Stimulated activated naive CD8-positive, alpha-beta T cell treated with anti-CD3 and anti-CD28 coated beads, Interleukin-15, amount 100 ng/mL, for 72 hours (primary cell): Measurements from ENCODE around the gene CCDC71L.
A peak's percentile ranks its signal among the peaks of the same experiment; 100 is the strongest.

ENCODE experiments used
- ATAC-seq: fragments of 150-1000 bp; cut with Tn5 transposase; 2 replicates; pipeline ENCODE4 v1.10.0; 2021; ENCODE audit warnings: mild to moderate bottlenecking, moderate library complexity
- DNase-seq, 2 donors: peaks; one replicate each; pipeline ENCODE4 v3.0.0; 2021 to 2022
- H3K27ac Mint-ChIP-seq, 2 donors: one replicate each; pipeline ENCODE4 v1.8.0; 2022; ENCODE audit warnings: mild to moderate bottlenecking in 2 of 2, mixed read lengths in 2 of 2, moderate library complexity in 2 of 2
- H3K27me3 Mint-ChIP-seq: one replicate; pipeline ENCODE4 v1.8.0; 2022; ENCODE audit warnings: mixed read lengths
- H3K4me1 Mint-ChIP-seq: one replicate; pipeline ENCODE4 v1.8.0; 2022; ENCODE audit warnings: mild to moderate bottlenecking, mixed read lengths
- H3K4me3 Mint-ChIP-seq, 2 donors: one replicate each; pipeline ENCODE4 v1.8.0; 2022; ENCODE audit warnings: mild to moderate bottlenecking in 2 of 2, mixed read lengths in 2 of 2, moderate library complexity in 1 of 2
- H3K9me3 Mint-ChIP-seq, 2 donors: one replicate each; pipeline ENCODE4 v1.8.0; 2022; ENCODE audit warnings: mixed read lengths in 2 of 2

The CCDC71L gene

DNA sequence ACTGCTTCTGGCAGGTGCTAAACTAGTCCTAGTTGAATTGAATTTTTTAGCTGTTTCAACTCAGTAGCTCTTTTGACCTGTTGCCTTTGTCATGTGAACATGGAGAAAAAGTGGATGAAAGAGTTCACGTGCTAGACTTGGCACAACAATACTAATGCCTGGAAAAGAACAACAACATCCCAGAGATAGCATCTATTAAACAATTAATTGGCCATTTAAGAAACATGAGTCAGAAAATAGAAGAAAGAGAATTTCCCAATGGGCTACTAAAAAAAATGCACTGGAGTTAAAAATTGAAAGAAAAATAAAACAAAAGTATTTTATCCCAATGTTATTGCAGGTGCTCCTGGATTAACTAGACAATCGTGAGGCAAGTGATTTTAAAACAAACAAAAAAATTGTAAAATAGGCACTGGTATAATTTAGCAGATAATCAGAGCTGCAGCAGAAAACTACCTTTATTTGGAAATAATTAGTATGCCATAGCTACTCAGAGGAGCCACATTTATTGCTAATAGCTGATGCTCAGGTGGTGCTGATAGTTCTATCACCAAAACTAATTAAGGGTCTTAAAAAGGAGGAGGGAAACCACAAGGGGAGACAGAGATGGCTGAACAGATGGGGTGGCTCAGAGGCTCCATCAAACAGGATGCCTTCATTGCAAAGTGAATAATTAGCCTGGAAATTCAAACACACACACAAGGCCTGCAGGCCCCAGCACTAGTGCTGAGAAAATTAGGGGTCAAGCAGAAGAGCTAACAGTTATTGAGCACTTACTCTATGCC is 17.6 kb downstream of the CCDC71L start:
- Mint-ChIP-seq H3K27ac (no peak overlapping the region), H3K9me3 (no peaks in the 10 kb centered on the region), H3K4me3 (no peak overlapping the region), H3K27me3 (peaks cover 12% of the 10 kb centered on the region), H3K4me1 (no peaks in the 10 kb centered on the region)
- DNase-seq (no peak), ATAC-seq (no peak)

- H3K4me1 Mint-ChIP-seq: no peaks in the 10 kb centered on the region
- no peak overlapping the region for H3K4me3 Mint-ChIP-seq
- H3K9me3 Mint-ChIP-seq: no peaks in the 10 kb centered on the region
These were observed 19.5 kb downstream of the CCDC71L start for GRCh38 chr7:106641416-106641815.

DNA sequence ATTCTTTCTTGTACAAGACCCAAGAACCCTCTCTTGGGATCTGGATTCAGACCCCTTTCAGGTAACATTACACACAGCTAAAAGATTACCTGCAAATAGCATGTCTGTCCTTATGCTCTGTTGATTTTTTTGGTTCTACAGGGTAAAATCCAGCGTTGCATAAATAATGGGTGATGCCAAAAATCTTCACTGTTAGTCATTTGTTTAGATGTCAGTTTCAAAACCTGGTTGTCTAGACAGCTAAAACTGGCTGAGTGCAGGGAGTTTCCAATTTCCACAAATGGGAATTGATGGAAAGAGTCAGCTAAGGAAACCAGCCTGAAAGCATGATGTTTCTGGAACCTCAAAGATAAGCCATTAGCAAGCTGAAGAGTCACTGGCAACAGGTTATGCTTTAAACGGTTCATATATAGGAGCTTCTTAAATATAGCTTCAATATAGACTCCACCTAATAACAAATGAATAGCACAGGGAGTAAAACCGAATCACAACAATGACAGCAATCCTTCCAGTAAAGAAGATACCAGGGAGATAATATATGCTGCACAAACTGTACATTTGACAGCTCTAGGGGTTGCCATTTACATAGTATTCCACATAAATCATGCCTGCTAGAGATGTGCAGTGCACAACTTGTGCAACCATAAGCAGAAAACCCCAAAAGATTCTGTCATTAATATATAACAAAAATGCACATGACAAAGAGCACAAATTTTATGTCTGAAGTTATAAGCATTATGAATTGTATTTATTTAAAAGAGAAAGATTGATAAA is 20.4 kb downstream of the CCDC71L start:
- ATAC-seq (no peak), DNase-seq (no peak)
- H3K27me3 Mint-ChIP-seq: peaks cover 30% of the 10 kb centered on the region
- H3K27ac Mint-ChIP-seq: no peak overlapping the region
- no peaks in the 10 kb centered on the region for H3K4me1 Mint-ChIP-seq
- no peaks in the 10 kb centered on the region for H3K9me3 Mint-ChIP-seq
- H3K4me3 Mint-ChIP-seq: no peak overlapping the region

More at GRCh38 chr7:106641416-106641815, 19.5 kb downstream of the CCDC71L start:
- no peak for ATAC-seq
- DNase-seq: no peak
- peaks cover 22% of the 10 kb centered on the region for H3K27me3 Mint-ChIP-seq
- H3K27ac Mint-ChIP-seq: no peak overlapping the region

DNA sequence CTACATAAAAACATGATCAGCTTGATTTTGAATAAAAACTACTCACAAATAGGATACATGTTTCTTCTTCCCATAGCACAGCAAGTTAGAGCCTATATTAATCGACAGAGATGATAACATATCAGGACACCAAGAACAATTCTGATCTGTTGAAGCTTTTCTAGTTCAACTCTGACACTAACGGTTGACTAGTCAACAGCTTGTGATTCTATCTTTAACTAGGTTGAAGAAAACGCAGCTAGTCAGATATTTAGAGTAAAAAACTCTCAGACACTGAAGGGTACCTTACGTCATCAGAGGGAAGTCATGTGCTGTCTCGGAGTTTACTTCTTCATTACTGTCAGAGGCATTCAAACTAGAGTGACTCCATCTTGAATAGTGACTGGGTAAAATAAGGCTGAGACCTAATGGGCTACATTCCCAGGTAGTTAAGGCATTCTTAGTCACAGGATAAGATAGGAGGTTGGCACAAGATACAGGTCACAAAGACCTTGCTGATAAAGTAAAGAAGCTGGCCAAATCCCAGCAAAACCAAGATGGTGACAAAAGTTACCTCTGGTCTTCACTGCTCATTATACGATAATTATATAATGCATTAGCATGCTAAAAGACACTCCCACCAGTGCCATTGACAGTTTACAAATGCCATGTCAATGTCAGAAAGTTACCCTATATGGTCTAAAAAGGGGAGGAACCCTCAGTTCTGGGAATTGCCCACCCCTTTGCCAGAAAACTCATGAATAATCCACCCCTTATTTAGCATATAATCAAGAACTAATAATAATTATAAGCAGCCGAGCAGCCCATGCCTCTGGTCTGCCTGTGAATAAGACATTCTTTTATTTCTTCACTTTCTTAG is 21.3 kb downstream of the CCDC71L start:
- H3K4me3 Mint-ChIP-seq: no peak overlapping the region
- DNase-seq (no peak), ATAC-seq (no peak)
- no peaks in the 10 kb centered on the region for H3K4me1 Mint-ChIP-seq
- no peaks in the 10 kb centered on the region for H3K9me3 Mint-ChIP-seq
- H3K27me3 Mint-ChIP-seq: peaks cover 33% of the 10 kb centered on the region
- H3K27ac Mint-ChIP-seq: no peak overlapping the region

- Mint-ChIP-seq H3K4me3 (no peak overlapping the region), H3K4me1 (no peaks in the 10 kb centered on the region), H3K9me3 (no peaks in the 10 kb centered on the region), H3K27me3 (peaks cover 33% of the 10 kb centered on the region), H3K27ac (no peak overlapping the region)
- DNase-seq (no peak), ATAC-seq (no peak)
These were observed 25.5 kb downstream of the CCDC71L start for GRCh38 chr7:106635411-106635810.

GRCh38 chr7:106634958-106635357 is 26.0 kb downstream of the CCDC71L start:
- H3K27me3 Mint-ChIP-seq: peaks cover 33% of the 10 kb centered on the region
- no peaks in the 10 kb centered on the region for H3K9me3 Mint-ChIP-seq
- H3K27ac Mint-ChIP-seq: no peak overlapping the region
- no peaks in the 10 kb centered on the region for H3K4me1 Mint-ChIP-seq
- ATAC-seq (no peak), DNase-seq (no peak)
- H3K4me3 Mint-ChIP-seq: no peak overlapping the region

DNA sequence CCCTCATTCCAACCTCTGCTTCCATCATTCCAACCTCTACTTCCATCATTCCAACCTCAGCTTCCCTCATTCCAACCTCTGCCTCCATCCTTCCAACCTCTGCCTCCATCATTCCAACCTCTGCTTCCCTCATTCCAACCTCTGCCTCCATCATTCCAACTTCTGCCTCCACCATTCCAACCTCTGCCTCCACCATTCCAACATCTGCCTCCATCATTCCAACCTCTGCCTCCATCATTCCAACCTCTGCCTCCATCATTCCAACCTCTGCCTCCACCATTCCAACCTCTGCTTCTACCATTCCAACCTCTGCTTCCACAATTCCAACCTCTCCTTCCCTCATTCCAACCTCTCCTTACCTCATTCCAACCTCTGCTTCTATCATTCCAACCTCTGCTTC is 30.3 kb downstream of the CCDC71L start:
- DNase-seq: no peak
- H3K27me3 Mint-ChIP-seq: peaks cover 4% of the 10 kb centered on the region
- H3K9me3 Mint-ChIP-seq: no peaks in the 10 kb centered on the region
- no peaks in the 10 kb centered on the region for H3K4me1 Mint-ChIP-seq
- H3K27ac Mint-ChIP-seq: no peak overlapping the region
- no peak for ATAC-seq
- H3K4me3 Mint-ChIP-seq: no peak overlapping the region

GRCh38 chr7:106629516-106629915 is 31.4 kb downstream of the CCDC71L start:
- ATAC-seq (no peak), DNase-seq (no peak)
- H3K4me1 Mint-ChIP-seq: no peaks in the 10 kb centered on the region
- H3K9me3 Mint-ChIP-seq: no peaks in the 10 kb centered on the region
- H3K4me3 Mint-ChIP-seq: no peak overlapping the region
- no peaks in the 10 kb centered on the region for H3K27me3 Mint-ChIP-seq
- no peak overlapping the region for H3K27ac Mint-ChIP-seq

- Mint-ChIP-seq H3K27ac (peak overlapping the region in 1 of 2 donors; percentile 43), H3K9me3 (peaks cover 0 to 11% of the 10 kb centered on the region in 2 donors), H3K4me3 (no peak overlapping the region), H3K27me3 (no peaks in the 10 kb centered on the region), H3K4me1 (no peaks in the 10 kb centered on the region)
- DNase-seq: no peak
- no peak for ATAC-seq
These were observed 34.4 kb downstream of the CCDC71L start for GRCh38 chr7:106626376-106627164.

DNA sequence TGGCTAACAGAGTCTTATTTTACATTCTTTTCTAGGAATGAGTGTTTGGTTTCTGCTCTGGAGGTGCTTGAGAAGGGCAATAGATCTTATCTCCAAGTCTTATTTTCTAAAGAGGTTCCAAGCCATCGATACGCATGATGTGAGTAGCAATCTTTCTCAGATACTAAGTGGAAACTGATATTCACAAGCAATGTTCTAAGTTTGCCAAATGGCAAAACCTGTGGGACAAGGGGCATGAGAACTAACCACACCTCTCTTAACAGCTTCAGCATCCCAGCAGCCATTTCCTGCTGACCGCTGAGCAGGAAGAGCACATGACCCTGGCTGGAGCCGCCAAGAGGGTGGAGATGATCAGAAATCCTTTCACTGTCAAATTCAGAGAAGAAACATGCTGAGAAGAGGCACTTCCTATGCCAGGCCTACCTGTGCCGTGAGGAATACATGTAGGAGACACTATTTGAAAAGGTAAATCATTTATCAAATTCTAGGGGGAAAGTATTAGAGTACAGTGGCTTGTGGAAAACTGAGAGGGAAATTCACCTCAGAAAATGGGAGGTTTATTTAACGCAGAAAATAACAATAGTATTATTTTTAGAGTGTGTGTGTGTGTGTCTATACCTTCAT is 35.2 kb downstream of the CCDC71L start:
- Mint-ChIP-seq H3K9me3 (peaks cover 0 to 15% of the 10 kb centered on the region in 2 donors), H3K27me3 (no peaks in the 10 kb centered on the region), H3K4me3 (no peak overlapping the region), H3K27ac (no peak overlapping the region), H3K4me1 (no peaks in the 10 kb centered on the region)
- no peak for ATAC-seq
- no peak for DNase-seq

- no peak overlapping the region for H3K27ac Mint-ChIP-seq
- DNase-seq: no peak
- H3K27me3 Mint-ChIP-seq: no peaks in the 10 kb centered on the region
- H3K4me3 Mint-ChIP-seq: no peak overlapping the region
- H3K4me1 Mint-ChIP-seq: no peaks in the 10 kb centered on the region
- peaks cover 0 to 25% of the 10 kb centered on the region in 2 donors for H3K9me3 Mint-ChIP-seq
- ATAC-seq: no peak
These were observed 37.1 kb downstream of the CCDC71L start for GRCh38 chr7:106623853-106624252.

- Mint-ChIP-seq H3K27ac (no peak overlapping the region), H3K4me1 (no peaks in the 10 kb centered on the region), H3K27me3 (no peaks in the 10 kb centered on the region), H3K9me3 (peaks cover 0 to 25% of the 10 kb centered on the region in 2 donors), H3K4me3 (no peak overlapping the region)
- DNase-seq (no peak), ATAC-seq (no peak)
These were observed 37.7 kb downstream of the CCDC71L start for GRCh38 chr7:106623315-106623660.

GRCh38 chr7:106622654-106623314 is 38.2 kb downstream of the CCDC71L start:
- peaks cover 0 to 25% of the 10 kb centered on the region in 2 donors for H3K9me3 Mint-ChIP-seq
- DNase-seq (no peak), ATAC-seq (no peak)
- H3K4me3 Mint-ChIP-seq: no peak overlapping the region
- H3K4me1 Mint-ChIP-seq: no peaks in the 10 kb centered on the region
- H3K27ac Mint-ChIP-seq: no peak overlapping the region
- no peaks in the 10 kb centered on the region for H3K27me3 Mint-ChIP-seq

DNA sequence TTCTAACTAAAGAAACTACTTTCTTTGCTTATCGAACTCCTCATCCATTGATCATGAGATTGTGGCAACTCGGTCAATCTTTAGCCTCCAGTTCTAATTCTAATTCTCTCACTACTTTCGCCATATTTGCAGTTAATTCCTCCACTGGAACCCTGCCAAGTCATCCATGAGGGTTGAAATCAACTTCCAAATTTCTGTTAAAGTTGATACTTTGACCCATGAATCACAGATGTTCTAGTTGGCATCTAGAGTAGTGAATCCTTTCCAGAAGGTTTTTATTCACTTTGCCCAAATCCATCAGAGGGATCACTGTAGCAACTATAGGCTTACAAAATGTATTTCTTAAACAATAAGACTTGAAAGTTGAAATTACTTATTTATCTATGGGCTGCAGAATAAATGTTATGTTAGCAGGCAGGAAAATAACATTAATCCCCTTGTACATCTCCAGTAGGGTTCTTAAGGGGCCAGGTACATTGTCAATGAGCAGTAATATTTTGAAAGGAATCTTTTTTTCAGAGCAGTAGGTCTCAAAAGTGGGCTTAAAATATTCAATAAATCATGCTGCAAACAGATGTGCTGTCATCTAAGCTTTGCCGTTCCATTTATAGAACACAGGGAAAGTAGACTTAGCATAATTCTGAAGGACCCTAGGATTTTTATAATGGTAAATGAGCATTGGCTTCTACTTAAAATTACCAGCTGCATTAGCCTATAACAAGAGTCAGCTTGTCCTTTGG is 39.4 kb downstream of the CCDC71L start:
- Mint-ChIP-seq H3K9me3 (peaks cover 0 to 25% of the 10 kb centered on the region in 2 donors), H3K27me3 (no peaks in the 10 kb centered on the region), H3K4me3 (no peak overlapping the region), H3K4me1 (no peaks in the 10 kb centered on the region), H3K27ac (no peak overlapping the region)
- ATAC-seq: no peak
- no peak for DNase-seq
